ENCODE results near the gene SLC49A4. TPM values are rescaled to one million over a fixed set of nuclear protein-coding genes. Genes with fewer than 3 reads are reported as not detected.

The SLC49A4 gene
- total and polyA plus RNA-seq, 3 donors from 2014 or later = 12.4 to 23.7 (median 17.7) TPM

- 95 to 97% methylated on average over 2 of the region's 2 CpGs for WGBS, 2 donors
- no peak for TF ChIP-seq POLR2A (IDR thresholded peaks at IDR 0.05)
- TF ChIP-seq CTCF (IDR thresholded peaks at IDR 0.05) = no peak
- no peak for DNase-seq
- Histone ChIP-seq H3K9me3 (no peaks in the 10 kb centered on the region), H3K27ac (no peak overlapping the region), H3K27me3 (no peaks in the 10 kb centered on the region), H3K4me3 (no peak overlapping the region), H3K36me3 (ENCODE audit: low read depth, missing control alignments) (no peaks in the 10 kb centered on the region), H3K4me1 (no peaks in the 10 kb centered on the region)
- intact Hi-C loops (cut with DNase I; ENCODE audit: low total_unique reads) = no loop called here
Observed at GRCh38 chr3:122882361-122882947, 87.6 kb downstream of the SLC49A4 start.

DNA sequence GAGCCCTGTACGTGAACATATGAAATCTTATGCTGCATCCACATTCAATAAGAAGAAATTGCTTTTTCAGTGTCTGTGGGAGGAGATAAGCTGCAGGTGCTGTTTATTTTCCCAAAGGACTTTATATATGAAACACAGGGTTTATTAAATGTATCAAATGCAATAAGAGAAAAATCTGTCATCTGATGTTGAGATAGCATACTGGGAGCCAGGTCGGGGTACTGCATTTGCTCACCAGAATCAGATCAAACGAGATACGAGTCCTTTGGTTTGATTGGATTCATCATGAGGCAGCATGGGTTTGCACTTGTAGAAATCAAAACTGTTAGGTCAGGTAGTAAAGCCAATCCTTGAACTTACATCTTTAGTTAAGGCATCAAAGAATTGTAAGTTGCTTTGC lies 91.4 kb downstream of the SLC49A4 start:
- intact Hi-C loops (cut with DNase I; ENCODE audit: low total_unique reads) = no loop called here
- Histone ChIP-seq H3K9me3 (no peaks in the 10 kb centered on the region), H3K36me3 (ENCODE audit: low read depth, missing control alignments) (no peaks in the 10 kb centered on the region), H3K27me3 (no peaks in the 10 kb centered on the region), H3K4me3 (no peak overlapping the region), H3K4me1 (no peaks in the 10 kb centered on the region), H3K27ac (no peak overlapping the region)
- TF ChIP-seq POLR2A (IDR thresholded peaks at IDR 0.05) (no peak), CTCF (IDR thresholded peaks at IDR 0.05) (no peak)
- no peak for DNase-seq
- WGBS, 2 donors = 93 to 97% methylated on average over 4 of the region's 4 CpGs

DNA sequence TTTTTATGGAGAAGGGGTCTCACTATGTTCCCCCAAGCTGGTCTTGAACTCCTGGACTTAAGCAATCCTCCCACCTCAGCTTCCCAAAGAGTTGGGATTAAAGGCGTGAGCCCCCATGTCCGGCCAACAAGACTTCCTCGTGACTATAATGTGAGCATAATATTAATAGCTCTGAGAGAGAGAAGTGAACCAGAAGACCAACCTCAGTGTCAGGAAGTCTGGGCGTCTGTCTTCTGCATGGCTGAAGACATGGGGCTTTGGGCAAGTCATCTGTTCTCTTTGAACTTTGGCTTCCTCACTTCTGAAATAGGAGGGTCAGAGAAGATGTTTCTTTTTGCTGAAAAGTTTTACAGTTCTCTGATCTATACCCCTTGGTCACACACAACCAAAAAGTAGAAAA lies 92.1 kb downstream of the SLC49A4 start:
- no peaks in the 10 kb centered on the region for H3K9me3 ChIP-seq
- DNase-seq = no peak
- H3K27ac ChIP-seq = no peak overlapping the region
- intact Hi-C loops (cut with DNase I; ENCODE audit: low total_unique reads) = no loop called here
- 90 to 96% methylated on average over 4 of the region's 4 CpGs for WGBS, 2 donors
- no peaks in the 10 kb centered on the region for H3K4me1 ChIP-seq
- H3K4me3 ChIP-seq = no peak overlapping the region
- H3K36me3 ChIP-seq (ENCODE audit: low read depth, missing control alignments) = no peaks in the 10 kb centered on the region
- TF ChIP-seq POLR2A (IDR thresholded peaks at IDR 0.05) (no peak), CTCF (IDR thresholded peaks at IDR 0.05) (no peak)
- no peaks in the 10 kb centered on the region for H3K27me3 ChIP-seq

DNA sequence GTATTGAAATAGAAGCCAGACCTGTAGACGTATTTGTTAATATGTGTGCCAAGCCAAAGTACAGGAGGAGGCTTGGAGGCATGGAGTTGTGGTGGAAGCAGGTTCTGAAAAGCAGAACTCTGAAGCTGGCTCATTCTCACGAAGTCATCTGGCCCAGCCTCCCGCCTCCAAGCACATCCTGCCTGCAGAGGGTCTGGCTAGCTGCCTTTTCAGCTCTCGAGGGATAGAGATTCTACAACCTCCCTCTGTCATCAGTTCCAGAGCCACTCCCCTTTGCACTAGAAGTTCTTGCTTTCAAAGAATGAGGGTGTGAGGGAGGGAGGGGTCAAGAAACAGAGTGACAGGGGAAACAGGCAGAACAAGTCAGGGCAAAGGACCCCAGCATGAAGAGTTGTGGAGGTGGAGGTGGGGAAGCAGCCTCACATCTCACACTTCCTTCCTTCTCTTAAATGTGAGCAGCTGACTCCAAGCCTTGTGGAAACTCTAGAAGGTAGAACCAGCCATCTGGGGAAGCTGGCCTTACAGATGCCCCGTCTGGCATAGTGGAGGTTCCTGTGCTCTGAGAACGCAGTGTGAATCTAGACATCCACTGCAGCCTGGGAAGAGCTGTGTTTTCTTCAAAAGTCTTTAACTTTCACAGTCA lies 95.3 kb downstream of the SLC49A4 start:
- Histone ChIP-seq H3K4me1 (no peaks in the 10 kb centered on the region), H3K4me3 (no peak overlapping the region), H3K36me3 (ENCODE audit: low read depth, missing control alignments) (no peaks in the 10 kb centered on the region), H3K27me3 (no peaks in the 10 kb centered on the region), H3K9me3 (no peaks in the 10 kb centered on the region), H3K27ac (no peak overlapping the region)
- DNase-seq = peak; percentile 85
- TF ChIP-seq CTCF (IDR thresholded peaks at IDR 0.05) (no peak), POLR2A (IDR thresholded peaks at IDR 0.05) (no peak)
- WGBS, 2 donors = 37 to 50% methylated on average over 5 to 6 of the region's 6 CpGs
- intact Hi-C loops (cut with DNase I; ENCODE audit: low total_unique reads) = no loop called here

DNA sequence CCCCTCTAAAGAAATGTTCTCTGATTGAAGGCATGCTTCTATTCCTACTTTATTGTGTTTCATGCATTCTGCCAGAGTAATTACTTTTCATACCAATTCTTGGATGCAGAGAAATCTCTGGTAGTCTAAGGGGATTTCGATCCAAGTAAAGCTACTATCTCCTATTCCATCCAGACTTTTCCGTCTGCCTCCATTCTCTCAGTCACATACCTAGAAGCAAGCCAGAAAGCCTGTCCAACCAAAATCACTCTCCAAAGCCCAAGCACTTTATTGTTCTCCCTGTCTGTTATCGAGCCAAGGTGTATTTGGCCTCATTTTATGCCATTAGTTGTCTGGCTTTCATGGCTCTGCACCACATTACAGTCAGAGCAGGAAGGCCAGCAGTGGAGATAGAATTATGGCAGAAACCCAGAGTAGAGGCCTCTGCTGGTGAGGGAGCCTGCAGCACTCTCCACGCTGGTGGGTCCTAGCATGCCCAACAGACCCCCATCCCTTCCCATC lies 95.9 kb downstream of the SLC49A4 start:
- no peaks in the 10 kb centered on the region for H3K36me3 ChIP-seq (ENCODE audit: low read depth, missing control alignments)
- no peak overlapping the region for H3K4me3 ChIP-seq
- 71 to 80% methylated on average over 4 of the region's 4 CpGs for WGBS, 2 donors
- intact Hi-C loops (cut with DNase I; ENCODE audit: low total_unique reads) = no loop called here
- no peak for TF ChIP-seq CTCF (IDR thresholded peaks at IDR 0.05)
- no peak for TF ChIP-seq POLR2A (IDR thresholded peaks at IDR 0.05)
- no peaks in the 10 kb centered on the region for H3K9me3 ChIP-seq
- no peak for DNase-seq
- H3K4me1 ChIP-seq = no peaks in the 10 kb centered on the region
- H3K27ac ChIP-seq = no peak overlapping the region
- H3K27me3 ChIP-seq = no peaks in the 10 kb centered on the region

Measured in testis (tissue), 3 donors.